Globus pallidus (tissue), 1 donor: Measurements from ENCODE around the gene SLCO3A1.
"Not testable (repeated sequence)": the region's sequence is repeated elsewhere in the genome, so short reads cannot be mapped to it uniquely, and the experiment has no call there.

Experiments used
- DNase-seq: peaks from one replicate; pipeline ENCODE4 v3.0.0-alpha.2; 2015; ENCODE audit warnings: low spot score

SLCO3A1 gene

DNA sequence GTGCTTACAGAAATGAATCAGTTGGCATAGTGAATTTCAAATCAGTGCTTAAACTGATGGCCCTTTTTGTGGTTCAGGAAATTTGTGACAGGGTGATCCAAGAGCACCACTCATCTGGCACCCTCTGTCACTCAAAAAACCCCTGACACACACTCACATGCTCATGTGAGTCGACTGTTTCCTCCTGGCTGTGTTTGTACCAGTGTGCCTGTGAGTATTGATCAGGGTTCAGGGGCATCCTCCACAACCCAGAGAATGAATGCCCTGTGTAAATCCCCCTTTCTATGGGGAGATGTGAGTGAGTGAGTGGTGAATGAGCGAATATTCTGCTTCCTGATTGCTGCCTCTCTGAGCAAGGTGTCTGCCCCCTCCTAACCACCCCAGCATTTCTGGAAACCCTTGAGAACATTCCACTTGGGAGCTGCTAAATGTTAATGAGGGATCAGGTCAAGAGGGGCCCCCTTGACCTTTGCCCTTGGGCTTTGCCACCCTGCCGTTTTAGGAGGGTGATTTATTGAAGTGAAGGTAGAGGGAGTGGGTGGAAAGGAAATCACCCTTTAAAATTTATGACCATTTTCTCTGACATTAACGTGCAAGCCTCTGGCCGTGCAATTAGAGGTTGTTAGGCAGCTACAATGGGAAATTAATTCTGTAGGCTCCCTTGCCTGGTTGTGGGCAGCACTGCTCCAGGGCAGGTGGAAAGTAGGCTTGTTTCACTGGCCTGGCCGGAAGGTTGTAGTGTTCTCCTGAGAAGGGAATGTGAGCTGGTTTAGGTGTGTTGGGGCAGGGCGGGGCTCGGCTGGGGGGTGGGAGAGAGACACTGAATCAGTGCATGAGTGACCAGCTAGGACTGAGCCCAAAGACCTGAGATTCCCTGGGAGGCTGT lies 87.2 kb downstream of the SLCO3A1 start:
- no peak for DNase-seq

DNA sequence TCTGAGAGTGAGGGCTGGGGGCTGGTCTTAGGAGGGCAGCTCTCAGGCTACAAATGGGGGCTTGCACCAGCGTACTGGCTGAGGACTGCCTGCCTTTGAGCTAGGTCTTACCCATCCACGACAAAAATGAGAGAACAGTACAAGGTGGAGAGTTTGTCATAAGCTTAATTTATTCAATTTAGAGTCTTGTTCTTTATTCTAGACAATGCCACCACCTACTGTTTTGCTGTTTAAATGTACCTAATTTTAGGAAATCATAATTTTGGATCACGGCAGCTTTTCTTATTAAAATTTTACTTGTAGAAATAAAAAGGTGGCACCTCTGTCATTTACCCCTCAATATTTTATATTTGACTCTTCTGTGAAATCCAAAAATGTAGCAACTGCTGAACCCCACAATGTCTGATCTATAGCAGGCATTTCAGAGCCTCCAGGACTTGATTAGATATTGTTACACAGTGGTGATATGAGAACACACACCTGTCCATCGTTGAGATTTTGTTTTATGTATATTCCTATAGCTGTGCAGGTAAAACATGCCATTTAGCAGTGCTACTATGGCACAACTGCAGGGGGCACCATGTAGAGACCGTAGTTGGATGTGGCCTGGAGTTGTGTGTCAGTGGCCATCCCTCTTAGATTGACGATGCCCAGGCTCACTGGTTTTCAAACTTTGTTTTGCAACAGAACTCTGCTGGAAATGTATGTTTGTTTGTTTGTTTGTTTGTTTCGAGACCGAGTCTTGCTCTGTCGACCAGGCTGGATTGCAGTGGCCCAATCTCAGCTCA lies 88.6 kb downstream of the SLCO3A1 start:
- DNase-seq, result no peak

DNA sequence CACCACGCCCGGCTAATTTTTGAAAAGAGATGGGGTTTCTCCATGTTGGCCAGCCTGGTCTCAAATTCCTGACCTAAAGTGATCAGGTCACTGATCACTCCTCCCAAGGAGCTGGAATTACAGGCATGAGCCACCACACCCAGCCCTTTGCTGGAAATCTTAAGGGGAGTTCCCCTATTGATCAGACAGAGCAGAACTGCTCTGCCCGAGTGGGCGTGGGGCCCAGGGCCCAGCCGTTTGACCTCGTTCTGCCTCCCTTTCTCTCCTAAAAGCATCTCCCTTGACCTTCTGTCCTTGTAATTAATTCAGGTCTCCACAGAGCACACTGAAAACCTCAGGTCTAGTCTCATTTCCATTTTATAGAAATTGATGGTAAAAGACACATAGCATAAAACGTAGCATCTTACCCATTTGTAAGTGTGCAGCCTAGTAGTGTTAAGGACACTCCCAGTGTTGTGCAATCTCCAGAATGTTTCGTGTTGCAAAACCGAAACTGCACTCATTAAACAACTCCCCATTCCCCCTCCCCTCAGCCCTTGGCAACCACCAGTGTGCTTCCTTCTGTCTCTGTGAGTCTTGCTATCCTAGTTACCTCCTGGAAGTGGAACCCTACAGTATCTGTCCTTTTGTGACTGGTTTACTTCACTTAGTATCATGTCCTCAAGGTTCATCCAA lies 89.3 kb downstream of the SLCO3A1 start:
- DNase-seq, result peak; percentile 69

DNA sequence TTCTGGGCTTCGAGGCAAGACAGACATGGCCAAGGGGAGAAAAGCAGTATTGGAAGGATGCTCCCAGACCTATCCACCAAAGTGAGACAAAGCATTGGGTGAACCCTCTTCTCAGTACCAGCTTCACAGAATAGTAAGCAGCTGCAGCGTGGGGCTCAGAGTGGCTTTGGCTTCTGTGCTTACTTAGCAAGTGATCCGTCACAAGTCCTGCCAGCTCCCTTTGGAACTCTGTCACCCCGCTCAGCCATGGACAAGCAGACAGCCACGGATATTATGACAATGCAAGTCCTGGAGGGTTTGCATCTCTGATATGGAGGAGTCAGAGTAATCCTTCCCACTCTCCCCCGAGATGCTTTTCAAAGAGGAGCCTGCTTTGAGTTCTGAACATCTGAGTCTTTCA lies 90.8 kb downstream of the SLCO3A1 start:
- peak; percentile 53 for DNase-seq

GRCh38 chr15:91945385-91945784 lies 91.9 kb downstream of the SLCO3A1 start:
- DNase-seq, result no peak

DNA sequence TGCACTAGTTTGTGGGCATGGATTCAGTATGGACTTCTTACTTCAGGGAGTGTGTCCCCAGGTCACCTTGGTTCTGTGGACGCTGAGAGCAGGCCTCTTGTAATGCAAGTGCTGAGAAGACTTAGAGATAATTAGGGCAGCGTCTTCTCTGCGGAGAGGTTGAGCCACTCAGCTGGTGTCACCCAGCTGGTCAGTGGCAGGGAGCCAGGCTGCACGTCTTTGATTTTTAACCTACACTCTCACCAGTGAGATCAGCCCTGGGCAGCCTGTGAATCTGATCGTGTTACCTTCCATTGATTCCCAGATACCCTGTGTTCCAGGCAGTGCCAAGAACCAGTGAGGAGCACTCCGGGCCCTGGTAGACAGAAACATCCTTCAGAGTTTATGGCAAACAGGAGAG lies 92.6 kb downstream of the SLCO3A1 start:
- DNase-seq, result no peak

- DNase-seq, result no peak
Measured at GRCh38 chr15:91946581-91947292, 93.2 kb downstream of the SLCO3A1 start.

DNA sequence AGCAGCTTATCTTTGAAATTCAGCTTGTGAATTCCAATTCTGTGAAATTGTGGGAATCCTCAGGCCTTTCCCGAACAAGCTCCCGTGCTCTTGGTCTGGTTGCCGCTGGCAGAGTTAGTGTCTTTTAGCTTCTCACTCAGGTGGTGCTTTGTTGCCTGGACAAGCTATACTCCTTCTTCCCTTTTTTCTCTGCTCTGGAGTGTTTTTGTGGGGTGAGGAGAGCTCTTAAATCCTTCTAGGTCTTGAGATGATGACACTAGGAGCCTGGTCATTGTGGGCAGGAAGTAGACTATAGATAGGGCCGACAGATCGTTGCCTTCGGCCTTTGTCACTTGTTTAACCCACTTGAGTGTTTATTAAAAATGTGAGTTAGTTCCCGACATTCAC lies 93.8 kb downstream of the SLCO3A1 start:
- no peak for DNase-seq

GRCh38 chr15:91947683-91948608 lies 94.4 kb downstream of the SLCO3A1 start:
- no peak for DNase-seq

GRCh38 chr15:91949361-91949760 lies 95.9 kb downstream of the SLCO3A1 start:
- DNase-seq, result no peak

DNA sequence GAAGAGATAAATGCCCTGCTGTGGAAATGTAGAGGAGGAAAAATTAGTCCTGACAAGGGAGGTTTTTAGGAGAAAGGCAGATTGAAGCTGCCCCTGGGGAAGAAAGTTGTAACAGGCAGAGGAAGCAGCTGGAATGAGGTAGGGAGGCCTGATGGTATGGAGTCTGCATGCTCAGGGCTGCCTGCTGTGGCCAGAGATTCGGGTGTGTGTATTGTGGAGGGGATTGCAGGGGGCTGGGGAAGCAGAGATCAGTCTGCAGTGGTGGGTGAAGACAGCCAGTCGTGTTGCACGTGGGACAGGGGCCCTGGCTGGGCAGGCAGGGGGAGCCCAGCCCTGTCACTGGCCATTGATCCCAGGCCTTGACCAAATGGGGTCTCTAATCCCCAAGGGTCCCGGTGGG lies 96.5 kb downstream of the SLCO3A1 start:
- no peak for DNase-seq

- no peak for DNase-seq
Measured at GRCh38 chr15:91950631-91951329, 97.3 kb downstream of the SLCO3A1 start.

DNA sequence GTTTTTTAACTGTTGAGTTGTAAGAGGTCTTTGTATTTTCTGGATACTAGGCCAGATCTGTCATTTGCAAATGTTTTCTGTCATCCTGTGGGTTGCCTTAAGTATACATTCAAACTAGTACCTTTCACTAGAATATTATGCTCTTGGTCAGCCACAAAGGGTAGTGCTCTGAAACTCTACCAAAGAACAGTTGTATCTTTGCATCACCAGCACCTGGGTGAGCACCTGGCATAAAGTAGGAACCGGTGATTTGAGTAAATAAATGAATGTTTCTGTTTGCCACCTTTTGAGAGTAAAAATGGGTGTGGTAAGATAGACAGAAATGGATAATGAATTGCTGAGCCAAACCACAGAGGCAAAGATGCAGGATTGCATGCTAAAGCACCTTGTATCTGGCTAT lies 98.7 kb downstream of the SLCO3A1 start:
- DNase-seq, result no peak

DNA sequence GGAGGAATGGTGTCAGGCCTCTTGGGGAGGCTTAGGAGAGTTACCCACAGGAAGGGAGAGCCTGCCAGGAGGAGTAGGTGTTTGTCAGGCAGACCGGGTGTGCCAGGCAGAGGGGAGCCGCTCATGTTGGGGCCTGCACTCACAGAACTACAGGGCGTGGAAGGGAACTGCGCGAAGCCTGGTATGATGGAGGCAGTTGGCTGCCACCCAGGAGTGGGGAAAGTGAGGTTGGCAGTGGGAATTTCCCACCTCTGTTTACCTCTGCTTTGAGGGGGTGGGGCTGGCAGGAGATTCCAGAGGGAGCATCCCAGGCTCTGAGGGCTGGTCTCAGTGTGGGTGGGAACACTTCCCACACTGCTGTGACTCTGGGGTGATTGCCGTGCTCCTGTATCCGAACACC lies 99.9 kb downstream of the SLCO3A1 start:
- DNase-seq, result no peak

GRCh38 chr15:91954292-91954691 lies 100.8 kb downstream of the SLCO3A1 start:
- no peak for DNase-seq

GRCh38 chr15:91956026-91956723 lies 102.7 kb downstream of the SLCO3A1 start:
- DNase-seq, result no peak

- DNase-seq, result no peak
Measured at GRCh38 chr15:91961357-91961756, 107.8 kb downstream of the SLCO3A1 start.

DNA sequence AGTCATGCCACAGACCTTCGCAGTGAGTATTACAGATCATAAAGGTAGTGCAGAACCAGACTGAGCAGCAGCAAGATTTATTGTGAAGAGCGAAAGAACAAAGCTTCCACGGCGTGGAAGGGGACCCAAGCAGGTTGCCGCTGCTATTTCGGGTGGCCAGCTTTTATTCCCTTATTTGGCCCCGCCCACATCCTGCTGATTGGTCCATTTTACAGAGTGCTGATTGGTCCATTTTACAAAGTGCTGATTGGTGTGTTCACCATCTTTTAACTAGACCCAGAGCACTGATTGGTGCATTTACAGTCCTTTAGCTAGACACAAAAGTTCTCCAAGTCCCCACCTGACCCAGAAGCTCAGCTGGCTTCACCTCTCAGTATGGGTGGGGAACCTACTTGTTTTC lies 110.2 kb downstream of the SLCO3A1 start:
- not testable (repeated sequence) for DNase-seq

- no peak for DNase-seq
Measured at GRCh38 chr15:91965501-91966193, 112.1 kb downstream of the SLCO3A1 start.
